Glutamatergic neuron (in vitro differentiated cells): ENCODE measurements around the gene VEZF1. TPM values are rescaled to one million over a fixed set of nuclear protein-coding genes. Genes with fewer than 3 reads are reported as not detected.
A peak's percentile ranks its signal among the peaks of the same experiment; 100 is the strongest.

Experiments
- DNase-seq: peaks from one replicate; pipeline ENCODE4 v3.0.0; 2022
- H3K27ac Mint-ChIP-seq: one replicate; pipeline ENCODE4 v1.8.0; 2020; ENCODE audit warnings: mild to moderate bottlenecking, mixed read lengths, inconsistent platforms; ENCODE audit not compliant: unreplicated experiment
- H3K27me3 Mint-ChIP-seq: one replicate; pipeline ENCODE4 v1.8.0; 2020; ENCODE audit warnings: mild to moderate bottlenecking, moderate library complexity, mixed read lengths, inconsistent platforms; ENCODE audit not compliant: unreplicated experiment
- H3K36me3 Mint-ChIP-seq: one replicate; pipeline ENCODE4 v1.8.0; 2020; ENCODE audit warnings: mild to moderate bottlenecking, mixed read lengths, inconsistent platforms; ENCODE audit not compliant: unreplicated experiment
- H3K4me1 Mint-ChIP-seq: one replicate; pipeline ENCODE4 v1.8.0; 2020; ENCODE audit warnings: mild to moderate bottlenecking, low read depth, mixed read lengths, inconsistent platforms; ENCODE audit not compliant: unreplicated experiment
- H3K4me3 Mint-ChIP-seq: one replicate; pipeline ENCODE4 v1.8.0; 2020; ENCODE audit warnings: mild to moderate bottlenecking, mixed read lengths, inconsistent platforms; ENCODE audit not compliant: unreplicated experiment
- H3K9me3 Mint-ChIP-seq: one replicate; pipeline ENCODE4 v1.8.0; 2020; ENCODE audit warnings: mild to moderate bottlenecking, moderate library complexity, mixed read lengths, inconsistent platforms; ENCODE audit not compliant: unreplicated experiment
- total RNA-seq: library from RNA; stranded (reverse); fragmentation: NEBNext Ultra II Directional; extraction: Animal tissue kit (Norgen Biotek cat#: 25700); gene quantifications from one replicate; pipeline ENCODE4 v1.2.1, GENCODE V29; 2021; ENCODE audit not compliant: unreplicated experiment
- TF ChIP-seq, protein P1 (sequence below): fragments of 200-600 bp; sonication (generic); IDR thresholded peaks from one replicate; pipeline ENCODE4 v1.5.0; 2021; ENCODE audit not compliant: partially characterized antibody, unreplicated experiment

The VEZF1 gene
- total RNA-seq, 1 donor from 2014 or later, result 88.3 TPM

DNA sequence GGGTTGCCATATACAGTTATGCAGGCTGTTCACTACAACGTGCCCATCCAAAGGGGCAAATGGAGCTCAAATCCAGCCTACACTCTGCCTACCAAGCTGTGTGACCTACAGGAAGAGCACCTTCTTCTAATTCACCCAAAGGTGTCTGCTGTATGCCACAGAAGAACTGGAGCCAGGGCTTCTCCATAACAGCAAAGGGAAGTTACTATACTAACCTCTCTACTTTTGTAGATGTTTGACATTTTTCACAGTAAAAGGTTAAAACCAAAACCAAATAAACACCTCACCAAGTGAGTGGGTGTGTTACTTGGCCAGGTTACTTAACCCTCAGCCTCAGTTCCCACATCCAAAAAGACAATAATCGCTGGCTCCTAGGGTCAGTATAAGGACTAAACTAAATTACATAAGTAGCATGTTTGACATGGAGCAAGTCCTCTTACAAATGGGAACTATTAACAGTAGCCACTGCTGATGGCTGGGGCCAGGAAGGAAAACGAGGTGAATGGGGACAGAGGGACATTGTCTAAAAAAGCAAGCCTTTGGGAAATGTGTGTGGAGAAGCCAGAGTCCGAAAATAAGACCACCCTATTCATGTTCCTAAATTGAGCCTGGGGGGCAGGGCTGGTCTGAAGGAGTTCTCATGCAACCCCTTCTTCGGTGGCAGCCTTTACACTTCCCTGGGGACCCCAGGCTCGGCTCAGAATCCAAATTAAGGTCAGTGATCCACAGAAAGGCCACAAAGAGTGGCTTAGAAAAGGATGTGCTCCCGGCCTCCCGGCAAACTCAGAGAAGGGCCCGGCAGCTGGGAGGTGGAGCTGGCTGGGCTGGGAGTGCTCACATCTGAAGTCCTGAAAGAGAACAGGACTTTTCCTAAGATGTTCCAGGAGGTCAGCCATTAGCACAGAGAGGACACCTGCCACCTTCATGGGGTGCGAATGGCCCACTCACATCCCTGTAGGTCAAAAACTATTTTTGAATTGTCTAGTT is 46.4 kb downstream of the VEZF1 start:
- Mint-ChIP-seq H3K4me1 (peaks cover 29% of the 10 kb centered on the region), H3K9me3 (no peaks in the 10 kb centered on the region), H3K27me3 (peaks cover 2% of the 10 kb centered on the region), H3K36me3 (no peaks in the 10 kb centered on the region), H3K27ac (no peak overlapping the region), H3K4me3 (peak overlapping the region; percentile 52)
- TF ChIP-seq, protein P1, sequence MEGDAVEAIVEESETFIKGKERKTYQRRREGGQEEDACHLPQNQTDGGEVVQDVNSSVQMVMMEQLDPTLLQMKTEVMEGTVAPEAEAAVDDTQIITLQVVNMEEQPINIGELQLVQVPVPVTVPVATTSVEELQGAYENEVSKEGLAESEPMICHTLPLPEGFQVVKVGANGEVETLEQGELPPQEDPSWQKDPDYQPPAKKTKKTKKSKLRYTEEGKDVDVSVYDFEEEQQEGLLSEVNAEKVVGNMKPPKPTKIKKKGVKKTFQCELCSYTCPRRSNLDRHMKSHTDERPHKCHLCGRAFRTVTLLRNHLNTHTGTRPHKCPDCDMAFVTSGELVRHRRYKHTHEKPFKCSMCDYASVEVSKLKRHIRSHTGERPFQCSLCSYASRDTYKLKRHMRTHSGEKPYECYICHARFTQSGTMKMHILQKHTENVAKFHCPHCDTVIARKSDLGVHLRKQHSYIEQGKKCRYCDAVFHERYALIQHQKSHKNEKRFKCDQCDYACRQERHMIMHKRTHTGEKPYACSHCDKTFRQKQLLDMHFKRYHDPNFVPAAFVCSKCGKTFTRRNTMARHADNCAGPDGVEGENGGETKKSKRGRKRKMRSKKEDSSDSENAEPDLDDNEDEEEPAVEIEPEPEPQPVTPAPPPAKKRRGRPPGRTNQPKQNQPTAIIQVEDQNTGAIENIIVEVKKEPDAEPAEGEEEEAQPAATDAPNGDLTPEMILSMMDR, result no peak
- no peak for DNase-seq

DNA sequence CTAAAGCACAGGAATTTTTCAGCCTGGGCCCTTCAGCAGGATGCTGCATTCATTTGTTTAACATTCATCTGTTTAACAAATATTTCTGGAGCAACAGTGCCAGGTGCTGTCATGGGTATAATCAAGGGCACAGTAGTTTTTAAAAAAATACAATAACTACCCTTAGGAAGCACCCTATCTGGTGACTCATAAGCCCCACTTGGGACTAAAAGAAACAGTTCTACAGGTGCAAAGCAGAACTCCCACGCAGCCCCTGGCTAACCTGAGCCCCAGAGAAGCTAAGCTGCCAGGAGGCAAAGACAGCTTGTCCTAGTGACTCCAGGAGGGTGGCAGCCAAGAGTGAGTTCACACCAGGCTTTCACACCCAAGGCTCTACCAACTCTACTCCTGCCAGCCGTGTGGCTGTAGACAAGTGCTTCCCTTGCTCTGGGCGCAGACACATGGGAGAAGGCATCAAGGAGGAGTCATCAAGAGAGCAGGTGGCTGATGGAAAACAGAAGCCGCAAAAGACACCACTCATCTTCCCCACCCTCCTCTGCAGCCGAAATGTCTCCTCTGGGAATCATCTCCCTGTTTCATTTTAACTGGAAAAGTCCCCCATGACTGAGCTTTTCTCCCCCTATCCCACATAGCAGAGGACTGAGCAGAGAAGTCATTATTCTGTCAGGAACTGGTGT is 47.3 kb downstream of the VEZF1 start:
- H3K4me1 Mint-ChIP-seq, result peaks cover 29% of the 10 kb centered on the region
- DNase-seq, result no peak
- no peaks in the 10 kb centered on the region for H3K9me3 Mint-ChIP-seq
- H3K36me3 Mint-ChIP-seq, result no peaks in the 10 kb centered on the region
- TF ChIP-seq, protein P1, result no peak
- peaks cover 2% of the 10 kb centered on the region for H3K27me3 Mint-ChIP-seq
- no peak overlapping the region for H3K27ac Mint-ChIP-seq
- peak overlapping the region; percentile 52 for H3K4me3 Mint-ChIP-seq

DNA sequence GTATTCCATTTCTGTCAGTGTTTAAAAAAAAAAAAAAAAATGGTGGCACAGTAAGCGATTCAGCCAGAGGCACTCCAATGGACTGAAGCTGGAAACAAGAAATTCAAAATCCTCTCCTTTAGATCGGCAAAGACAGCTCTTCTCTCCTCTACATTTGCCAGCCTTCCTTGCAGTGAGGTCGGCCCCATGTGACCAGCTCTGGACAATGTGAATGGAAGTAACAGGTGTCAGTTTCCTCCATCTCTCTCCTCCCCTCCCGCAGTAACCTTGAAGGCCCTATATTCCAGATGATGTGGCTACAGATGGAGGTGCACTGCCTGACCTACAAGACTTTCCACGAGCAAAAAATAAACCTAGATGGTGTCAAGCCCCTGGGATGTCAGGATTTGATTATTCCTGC is 47.8 kb downstream of the VEZF1 start:
- no peak for DNase-seq
- no peak overlapping the region for H3K27ac Mint-ChIP-seq
- H3K9me3 Mint-ChIP-seq, result no peaks in the 10 kb centered on the region

DNA sequence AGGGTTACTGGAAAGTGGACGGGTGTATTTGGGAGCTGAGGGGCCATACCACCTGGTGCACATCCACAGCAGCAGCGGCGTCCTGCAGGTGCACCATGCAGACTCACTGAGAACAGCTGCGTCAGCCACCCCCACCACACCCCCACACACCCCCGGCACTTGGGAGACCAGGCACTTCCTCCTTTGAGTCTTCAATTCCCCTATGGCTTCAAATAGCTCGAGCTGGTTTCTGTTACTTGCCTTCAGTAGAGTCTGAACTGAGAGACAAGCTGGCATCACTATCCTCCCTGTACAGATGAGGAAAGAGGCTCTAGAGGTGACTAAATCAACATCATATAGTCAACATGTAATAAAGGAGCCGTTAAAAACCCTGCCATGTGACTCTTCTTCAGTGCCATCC is 48.3 kb downstream of the VEZF1 start:
- Mint-ChIP-seq H3K9me3 (no peaks in the 10 kb centered on the region), H3K36me3 (no peaks in the 10 kb centered on the region), H3K27ac (no peak overlapping the region), H3K27me3 (peaks cover 2% of the 10 kb centered on the region), H3K4me3 (no peak overlapping the region), H3K4me1 (peaks cover 30% of the 10 kb centered on the region)
- TF ChIP-seq, protein P1, result no peak
- DNase-seq, result no peak

More for the DNA sequence above, 47.8 kb downstream of the VEZF1 start:
- TF ChIP-seq, protein P1, result no peak
- H3K36me3 Mint-ChIP-seq, result no peaks in the 10 kb centered on the region
- H3K4me1 Mint-ChIP-seq, result peaks cover 31% of the 10 kb centered on the region
- no peak overlapping the region for H3K4me3 Mint-ChIP-seq
- peaks cover 2% of the 10 kb centered on the region for H3K27me3 Mint-ChIP-seq
